ENCODE results near the gene PLB1.
A peak's percentile ranks its signal among the peaks of the same experiment; 100 is the strongest.

The PLB1 gene

DNA sequence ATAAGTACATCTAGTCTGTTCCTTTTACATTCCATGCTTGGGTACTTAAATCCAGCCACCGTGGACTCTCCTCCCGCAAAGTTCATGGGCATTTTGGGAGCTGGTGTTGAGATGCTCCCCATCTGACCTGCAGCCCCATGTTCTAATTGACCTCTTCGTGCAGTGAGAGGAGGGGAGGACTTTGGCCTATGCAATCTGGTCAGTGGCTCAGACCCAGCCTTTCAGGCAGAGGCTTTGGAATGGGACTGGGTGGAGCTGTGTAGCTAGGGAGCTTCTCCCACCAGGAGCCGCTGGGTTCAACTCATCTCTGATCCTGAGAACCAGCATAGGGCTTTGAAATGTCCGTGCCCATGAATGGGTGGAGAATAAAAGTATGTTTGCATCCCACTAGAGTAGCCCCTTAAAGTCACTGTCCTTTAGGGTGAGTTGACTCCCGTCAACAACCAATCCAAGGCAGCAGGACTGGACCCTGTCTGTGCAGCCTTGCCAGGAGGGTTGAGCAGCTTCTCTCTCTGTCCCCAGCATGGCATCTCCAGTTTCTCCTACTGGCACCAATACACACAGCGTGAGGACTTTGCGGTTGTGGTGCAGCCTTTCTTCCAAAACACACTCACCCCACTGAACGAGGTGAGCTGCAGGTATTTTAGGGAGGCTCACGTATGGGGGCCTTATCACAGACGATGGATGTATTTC, 135.8 kb downstream of the PLB1 start:
- no peak for DNase-seq

DNA sequence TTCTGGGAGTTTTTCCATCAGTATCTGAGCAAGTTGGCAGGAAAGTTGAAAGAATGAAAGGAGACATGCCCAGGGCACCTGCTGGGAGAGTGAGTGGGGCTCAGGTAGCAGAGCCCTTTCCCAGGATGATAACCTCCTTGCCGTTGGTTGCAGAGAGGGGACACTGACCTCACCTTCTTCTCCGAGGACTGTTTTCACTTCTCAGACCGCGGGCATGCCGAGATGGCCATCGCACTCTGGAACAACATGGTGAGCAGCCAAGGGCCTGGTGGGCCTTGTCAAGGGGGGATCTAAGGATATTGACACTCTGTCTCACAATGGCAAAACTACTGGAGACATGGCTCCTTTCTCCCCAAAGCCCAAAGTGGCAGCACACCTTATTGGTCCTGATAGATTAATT, 136.9 kb downstream of the PLB1 start:
- DNase-seq: no peak

DNA sequence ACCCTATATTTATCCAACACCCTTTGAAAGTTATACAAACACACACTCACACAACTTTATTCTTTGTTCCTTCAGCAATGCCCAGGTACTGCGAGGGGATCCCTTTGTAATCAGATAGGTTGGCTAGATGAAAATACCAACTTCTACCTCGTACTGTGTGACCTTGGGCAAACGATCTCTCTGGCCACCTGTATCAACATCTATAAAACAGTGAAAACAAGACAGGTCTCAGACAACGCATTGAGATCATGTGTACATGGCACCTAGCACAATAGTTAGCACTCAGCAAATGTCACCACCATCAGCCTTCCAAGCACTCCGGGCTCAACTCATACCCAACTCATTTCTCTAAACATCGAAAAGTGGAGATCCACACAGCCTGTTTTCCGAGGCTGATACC, 137.3 kb downstream of the PLB1 start:
- DNase-seq: no peak

DNA sequence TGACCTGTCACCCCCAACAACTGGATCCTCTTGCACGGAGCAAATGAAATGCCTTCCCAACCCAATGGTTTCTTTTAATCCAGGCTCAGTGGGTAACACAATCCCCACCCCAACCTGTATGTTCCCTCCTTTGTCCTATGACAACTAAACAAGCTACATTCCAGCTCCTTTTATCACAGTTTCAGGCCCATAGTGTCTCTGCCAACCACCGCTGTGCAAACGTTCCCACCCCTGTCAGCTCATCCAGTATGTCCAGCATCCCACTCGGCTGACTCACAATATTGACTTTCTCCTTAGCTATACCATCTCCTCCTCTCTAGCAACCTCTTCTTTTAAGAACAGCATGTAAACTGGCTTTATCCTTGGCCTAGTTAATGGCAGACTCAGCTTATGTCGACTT, 137.9 kb downstream of the PLB1 start:
- DNase-seq: no peak

DNA sequence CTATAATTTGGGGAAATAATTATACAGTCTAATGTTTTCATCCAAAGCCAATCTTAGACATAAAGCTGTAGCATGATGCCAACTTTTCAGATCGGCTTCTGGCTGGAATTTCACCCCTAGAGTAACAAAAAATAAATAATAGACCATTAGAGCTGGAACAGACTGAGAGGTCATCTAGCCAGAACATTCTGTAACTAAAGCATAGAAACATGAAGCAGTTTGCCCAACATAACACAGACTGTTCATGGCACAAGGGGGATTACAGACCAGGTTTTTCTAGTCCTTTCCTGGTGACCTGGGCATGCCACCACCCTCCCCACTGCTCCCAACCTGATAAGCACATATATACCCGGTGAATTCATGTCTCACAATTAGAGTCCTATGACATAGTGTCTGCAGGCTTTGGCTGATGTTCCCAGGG, 139.3 kb downstream of the PLB1 start:
- no peak for DNase-seq

DNA sequence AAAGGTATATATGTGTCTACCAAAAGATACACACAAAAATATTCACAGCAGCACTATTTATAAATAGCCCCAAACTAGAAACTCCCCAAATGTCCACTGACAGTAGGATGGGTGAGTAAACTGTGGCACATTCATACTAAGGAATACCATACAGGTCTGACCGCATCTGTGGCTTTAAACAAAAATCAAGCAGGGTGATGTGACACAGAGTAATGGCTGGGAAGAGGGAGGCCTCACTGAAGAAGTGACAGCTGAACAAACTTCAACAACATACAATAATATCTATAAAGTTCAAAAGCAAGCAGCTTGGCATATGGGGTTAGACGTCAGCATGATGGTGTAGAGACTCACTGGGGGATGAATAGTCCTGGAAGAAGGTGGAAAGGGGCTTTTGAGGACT, 140.6 kb downstream of the PLB1 start:
- DNase-seq: no peak

DNA sequence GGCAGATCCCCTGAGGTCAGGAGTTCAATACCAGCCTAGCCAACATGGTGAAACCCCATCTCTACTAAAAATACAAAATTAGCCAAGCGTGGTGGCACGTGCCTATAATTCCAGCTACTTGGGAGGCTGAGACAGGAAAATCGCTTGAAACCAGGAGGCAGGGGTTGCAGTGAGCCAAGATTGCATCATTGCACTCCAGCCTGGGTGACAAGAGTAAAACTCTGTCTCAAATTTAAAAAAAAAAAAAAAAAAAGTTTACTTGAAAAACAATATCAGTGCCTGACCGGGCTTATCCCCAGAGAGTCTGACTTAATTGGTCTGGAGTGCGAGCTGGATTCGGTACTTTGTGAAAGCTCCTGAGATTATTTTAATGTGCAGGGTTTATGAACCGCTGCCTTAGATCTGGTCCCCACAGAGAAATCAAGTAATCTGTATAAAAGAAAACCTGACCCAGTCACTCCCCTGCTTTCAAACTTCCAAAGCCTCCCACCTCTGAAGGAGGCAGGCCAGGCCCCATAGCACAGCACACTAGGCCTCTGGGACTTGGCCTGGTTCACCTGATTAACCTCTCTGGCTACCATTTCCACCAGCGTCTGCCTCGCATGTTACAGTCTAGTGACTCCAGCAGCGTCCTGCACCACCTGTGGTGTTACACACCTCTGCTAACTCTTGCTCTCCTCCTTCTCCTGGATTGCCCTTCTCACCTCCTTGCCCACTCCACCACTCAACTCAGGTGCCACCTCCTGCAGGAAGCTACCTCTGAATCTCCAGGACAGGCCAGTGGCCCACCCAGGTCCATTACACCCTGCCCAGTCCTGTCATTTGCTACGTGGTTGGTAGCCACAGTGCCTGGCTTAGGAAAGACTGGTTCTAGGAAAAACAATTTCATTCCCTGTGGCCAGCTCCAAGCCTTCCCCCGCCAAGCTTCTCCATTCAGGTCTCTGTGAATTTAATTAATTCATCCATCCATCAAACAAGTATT, 141.5 kb downstream of the PLB1 start:
- no peak for DNase-seq

DNA sequence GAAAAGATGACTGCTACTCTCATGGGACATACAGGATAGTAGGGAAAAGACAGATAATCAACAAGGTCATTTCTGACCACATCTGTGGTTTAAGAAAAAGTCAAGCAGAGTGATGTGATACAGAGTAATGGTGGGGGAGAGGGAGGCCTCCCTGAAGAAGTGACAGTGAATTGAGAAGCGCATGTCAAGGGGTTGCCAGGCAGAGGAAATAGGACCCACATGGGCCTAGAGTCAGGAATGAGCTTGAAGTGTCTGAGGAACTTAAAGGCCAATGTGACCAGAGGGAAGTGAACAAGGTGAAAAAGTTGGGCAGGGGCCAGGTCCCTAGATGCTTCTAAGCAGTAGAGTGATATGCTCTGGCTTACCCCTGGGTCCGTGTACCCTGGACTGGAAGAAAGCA, 142.2 kb downstream of the PLB1 start:
- no peak for DNase-seq

DNA sequence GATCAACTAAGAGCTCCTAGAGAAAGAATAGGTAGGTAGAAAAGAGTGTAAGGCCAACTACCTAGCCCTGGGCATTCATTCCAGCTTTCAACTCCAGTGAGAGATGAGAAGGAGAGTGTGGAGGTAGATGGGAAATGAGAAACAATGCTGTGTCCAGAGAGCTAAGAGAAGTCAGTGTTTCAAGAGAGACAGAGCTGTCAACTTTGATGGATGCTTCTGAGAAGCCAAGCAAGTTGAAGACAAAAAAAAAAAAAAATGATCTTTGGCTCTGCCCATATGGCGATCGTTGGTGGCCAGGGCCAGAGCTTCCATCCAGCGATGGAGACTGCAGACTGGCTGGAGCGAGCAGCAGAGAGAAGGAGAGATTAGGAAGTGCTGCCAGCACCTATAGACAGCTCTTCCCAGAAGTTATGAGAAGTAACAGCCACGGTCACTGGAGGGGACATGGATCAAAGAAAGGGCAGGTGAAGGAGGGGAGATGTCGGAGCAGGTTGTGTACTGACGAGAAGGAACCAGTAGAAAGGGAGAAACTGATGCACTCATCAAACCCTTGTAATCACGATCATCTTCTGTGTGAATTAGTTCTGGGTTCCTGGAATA, 143.3 kb downstream of the PLB1 start:
- DNase-seq: no peak

DNA sequence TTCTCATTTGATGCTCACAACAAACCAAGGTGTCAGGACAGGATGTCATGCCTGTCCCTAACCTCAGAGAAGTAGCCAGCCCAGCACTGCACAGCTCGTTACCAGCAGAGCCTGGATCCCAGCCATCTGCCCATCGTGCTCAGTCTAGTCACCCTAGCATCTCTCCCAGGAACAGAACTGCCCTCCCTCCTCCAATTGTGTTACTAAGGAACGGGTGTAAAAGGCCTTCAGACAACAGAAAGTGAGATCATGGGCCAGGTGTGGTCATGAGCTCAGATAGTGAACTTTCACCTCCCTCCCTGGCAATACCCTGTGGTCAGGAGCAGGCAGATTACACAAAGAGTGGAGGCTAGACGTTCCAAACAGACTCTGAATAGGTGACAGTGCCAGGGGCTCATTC, 144.0 kb downstream of the PLB1 start:
- no peak for DNase-seq

DNA sequence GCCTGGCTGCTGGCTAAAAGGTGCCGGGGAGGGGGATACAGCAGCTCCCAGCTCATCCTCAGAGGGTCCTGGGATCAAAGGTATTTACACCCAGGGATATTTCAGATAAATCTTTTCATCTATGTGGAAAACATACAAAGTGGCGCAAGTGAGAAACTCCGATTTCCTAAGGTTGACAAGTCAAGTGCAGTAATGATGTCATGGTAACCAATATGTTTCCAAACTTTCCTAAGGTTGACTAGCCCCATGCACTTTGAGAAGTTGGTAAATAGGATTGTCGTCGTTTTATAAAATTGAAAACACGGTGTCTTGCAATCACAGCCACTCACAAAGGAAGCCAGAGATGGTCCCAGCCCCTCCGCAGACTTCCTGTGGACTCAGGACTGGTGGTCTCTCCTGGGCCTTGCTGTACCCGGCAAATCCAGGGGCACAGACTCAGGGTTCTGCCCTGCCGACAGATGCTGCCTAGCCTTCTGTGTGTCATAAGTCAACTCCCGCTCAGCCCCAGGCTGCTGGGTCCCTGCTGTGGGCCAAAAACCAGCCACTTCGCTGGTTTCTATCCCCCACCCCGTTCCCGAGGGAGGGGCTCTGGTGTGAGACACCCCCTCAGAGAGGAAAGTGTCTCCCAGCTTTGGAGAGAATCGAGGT, 144.5 kb downstream of the PLB1 start:
- DNase-seq: no peak

DNA sequence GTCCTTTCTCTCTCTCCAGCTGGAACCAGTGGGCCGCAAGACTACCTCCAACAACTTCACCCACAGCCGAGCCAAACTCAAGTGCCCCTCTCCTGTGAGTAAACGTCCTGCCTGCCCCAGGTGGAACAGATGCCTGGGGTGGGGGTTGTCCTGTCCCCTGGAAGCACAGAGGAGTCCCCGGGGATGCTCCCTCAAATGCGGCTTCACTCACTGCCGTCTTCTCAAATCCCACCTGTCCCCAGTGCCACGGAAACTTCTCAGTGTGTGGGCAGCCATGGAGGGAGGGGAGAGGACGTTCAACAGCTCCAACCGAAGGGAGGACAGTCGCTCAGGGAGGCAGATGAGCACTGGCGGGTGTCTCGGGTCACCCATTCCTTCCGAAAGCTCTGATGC, 145.0 kb downstream of the PLB1 start:
- DNase-seq: no peak

DNA sequence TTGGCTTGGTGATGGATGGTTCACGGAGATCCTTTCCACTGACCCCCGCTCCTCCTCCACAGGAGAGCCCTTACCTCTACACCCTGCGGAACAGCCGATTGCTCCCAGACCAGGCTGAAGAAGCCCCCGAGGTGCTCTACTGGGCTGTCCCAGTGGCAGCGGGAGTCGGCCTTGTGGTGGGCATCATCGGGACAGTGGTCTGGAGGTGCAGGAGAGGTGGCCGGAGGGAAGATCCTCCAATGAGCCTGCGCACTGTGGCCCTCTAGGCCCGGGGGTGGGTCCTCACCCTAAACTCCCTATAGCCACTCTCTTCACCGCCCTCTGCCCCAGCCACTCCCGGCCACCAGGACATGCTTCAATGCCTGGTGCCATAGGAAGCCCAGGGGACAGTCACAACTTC, 146.9 kb downstream of the PLB1 start:
- no peak for DNase-seq

DNA sequence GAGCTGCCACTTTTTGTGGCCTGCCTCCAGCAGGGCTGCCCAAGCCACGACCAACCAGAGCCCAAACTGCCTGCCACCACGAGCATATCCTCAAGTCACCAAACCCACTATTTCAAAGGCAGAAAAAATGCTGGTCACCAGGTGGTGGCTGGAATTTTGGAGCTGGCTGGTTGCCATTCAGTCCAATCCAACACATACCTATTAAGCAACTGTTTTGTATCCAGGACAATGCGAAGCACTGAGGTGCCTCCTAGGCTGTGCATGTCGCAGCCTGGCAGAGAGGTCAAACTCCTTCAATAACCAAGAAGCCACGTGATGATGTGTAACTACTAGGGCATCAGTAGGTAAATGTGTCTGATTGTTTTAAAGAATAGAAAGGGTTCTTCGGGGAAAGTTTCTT, 147.5 kb downstream of the PLB1 start:
- DNase-seq: no peak

DNA sequence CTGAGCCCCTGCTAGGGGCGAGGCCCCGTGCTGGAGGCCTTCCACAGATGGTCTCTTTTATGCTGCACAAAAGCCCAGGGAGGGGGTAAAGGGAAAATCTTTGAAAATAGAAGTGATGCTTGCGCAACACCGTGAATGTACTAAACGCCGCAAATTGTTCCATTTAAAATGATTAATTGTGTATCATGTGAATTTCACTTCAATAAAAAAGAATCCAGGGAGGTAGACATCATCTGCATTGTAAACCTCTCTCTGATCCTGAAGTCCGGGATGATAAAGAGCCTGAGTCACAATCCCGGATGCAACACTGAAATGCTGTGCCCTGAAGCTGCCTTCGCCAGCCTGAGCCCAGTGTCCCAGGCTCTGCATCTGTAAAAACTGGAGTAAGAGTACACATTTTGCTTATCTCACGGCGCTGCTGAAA, 148.1 kb downstream of the PLB1 start:
- DNase-seq: no peak

DNA sequence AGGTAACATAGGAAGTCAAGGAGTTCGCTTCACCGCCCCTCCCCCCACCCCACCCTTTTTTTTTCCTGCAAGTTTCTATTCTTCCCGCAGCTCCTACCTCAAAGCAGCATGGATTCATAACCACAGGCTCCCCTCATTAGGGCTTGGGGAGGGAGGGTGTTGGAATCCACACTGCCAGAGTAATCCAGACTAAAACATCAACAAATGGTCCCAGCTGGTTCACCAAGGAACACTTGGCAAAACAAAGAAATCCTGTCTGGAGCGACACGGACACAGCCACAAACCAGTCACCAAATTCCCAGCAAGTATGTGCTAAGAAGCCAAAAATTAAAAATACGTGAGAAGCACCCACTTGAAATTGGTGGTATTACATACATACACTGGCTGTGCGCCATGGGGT, 148.9 kb downstream of the PLB1 start:
- no peak for DNase-seq

DNA sequence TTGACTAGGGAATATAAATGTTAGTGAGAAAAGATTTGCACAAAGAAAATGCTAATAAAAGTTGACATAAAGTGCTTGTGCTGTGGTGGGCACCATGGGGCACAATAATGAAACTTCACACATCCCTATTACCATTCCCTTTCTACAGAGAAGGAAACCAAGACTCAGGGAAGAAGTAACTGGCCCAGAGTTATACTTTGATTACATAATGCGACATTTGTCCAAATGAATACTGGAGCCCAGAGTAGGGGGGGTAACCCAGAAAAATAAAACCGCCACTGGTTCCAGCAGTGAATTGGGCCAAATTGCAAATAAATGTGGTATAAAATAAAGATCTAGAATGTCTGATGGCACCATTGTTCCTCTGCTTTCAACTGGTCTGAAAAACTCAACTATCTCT, 149.7 kb downstream of the PLB1 start:
- DNase-seq: no peak

DNA sequence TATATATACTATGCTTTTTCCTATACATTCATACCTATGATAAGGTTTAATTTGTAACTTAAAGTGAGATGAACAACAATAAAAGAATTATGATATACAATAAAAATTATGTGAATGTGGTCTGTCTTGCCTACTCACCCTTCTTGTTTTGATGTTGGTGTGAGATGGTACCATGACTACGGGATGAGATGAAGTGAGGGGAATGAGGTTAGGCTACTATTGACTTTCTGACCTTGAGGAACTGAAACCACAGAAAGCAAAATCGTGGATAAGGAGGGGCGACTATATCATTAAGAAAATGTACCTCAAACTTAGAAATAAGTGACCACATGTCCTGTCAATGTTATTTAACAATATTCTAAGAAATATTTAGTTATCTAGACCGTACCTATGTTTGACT, 151.8 kb downstream of the PLB1 start:
- DNase-seq: no peak

DNA sequence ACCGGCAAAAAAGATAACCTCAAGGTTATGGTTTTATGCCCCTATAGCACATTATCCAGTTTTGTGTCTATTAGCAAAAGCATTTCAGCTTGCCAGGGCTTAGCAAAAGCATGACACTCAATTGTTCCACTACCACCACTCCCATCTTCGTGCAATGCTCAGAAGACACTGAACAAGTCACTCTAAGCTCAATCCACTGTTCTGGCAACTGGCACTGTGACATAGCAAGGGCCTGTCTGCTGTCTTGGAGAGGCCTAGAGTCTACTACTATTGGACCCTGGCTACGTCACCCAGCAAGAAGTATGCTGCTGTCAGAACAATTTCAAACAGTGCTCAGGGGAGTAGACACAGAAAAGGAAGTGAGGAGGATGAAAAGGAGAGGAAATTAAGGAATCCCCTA, 152.3 kb downstream of the PLB1 start:
- DNase-seq: no peak

DNA sequence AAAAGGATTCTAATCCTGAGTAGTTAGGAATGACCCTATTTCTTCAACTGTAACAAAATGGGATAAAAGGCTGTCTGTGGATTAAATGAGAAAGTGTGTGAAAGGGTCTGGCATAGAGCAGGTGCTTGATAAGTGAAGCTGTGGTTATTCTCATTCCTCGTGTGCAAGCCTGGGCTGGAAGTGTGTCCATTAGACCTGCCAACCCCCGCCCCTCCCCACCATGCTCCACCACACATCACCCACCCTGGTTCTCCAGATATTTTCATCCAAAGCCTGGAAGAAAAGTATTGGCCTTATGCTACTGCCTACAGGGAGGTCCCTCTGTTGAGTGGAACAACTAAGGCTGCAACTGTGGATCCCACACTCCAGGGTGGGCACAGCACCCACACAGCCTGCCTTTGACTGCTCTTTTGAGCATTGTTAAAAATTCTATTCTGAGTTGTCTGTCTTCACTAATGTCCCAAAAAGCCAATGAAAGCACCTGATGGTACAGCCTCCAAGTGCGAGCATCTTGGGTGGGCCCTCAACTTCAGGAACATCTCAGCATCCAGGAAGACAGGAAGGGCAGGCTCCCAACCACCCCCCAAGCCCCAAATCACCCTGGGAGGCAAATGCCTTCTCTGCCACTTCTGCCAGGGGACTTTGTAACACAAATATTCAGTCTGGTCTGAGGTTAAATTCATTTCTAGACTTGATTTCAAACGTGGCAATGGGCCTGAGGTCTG, 153.0 kb downstream of the PLB1 start:
- DNase-seq: no peak

DNA sequence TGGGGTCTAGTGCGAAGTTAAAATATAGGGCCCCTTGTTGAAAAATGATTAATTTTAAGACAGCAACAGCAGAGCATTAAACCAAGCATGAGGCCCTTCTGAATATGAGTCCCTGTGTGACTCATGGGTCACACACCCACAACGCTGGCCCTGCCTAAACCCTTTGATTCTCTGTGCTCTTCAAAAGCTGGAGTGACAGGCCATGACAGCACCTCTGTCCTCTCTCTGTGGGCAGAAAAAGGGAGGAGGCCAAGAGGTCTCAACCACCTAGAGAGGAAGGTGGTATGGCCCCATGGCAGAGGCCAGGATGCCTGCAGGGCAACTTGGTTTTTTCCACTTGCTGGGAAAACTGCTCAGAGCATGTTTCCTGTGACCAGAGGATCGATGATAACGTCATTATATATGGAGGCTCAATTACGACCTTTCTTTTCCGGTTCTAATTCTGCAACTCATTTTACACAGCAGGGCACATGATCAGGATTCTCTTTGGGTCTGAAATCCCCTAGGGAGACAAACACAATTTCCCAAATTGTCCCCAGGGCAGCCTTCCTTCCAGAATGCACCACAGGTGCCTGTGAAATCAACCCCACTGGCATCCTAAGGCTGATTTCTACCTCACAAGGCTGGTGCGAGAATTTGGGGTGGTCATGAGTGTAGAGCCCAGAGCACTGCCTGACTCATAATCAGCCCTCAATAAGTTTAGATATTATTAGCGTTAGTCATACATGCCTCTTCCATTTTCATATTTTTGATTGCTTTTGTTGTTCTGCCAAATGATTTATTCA, 153.8 kb downstream of the PLB1 start:
- peak; percentile 71 for DNase-seq

DNA sequence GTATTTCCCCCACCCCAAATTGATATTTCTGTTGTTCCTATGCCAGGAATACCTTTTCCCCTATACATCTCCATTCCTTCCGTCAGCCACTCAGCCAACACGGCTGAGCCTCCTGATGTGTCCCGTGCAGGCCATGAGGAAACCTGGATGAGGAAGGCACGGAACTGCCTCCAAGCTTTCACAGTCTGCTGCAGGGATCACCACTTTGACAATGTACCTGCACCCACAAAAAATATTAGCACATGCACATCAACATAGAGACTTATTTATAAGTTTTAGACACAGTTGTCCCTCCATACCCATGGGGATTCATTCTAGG, 154.4 kb downstream of the PLB1 start:
- DNase-seq: no peak

All from activated CD8-positive, alpha-beta memory T cell treated with anti-CD3 and anti-CD28 coated beads for 24 hours (primary cell).